HG02973 (cell line): ENCODE data around the gene KRTAP5-6.

Experiments
- ATAC-seq: cut with Tn5 transposase; IDR thresholded peaks from one replicate; pipeline ENCODE4 v1.9.1; 2021; ENCODE audit warnings: moderate library complexity; ENCODE audit not compliant: unreplicated experiment

The KRTAP5-6 gene

GRCh38 chr11:1746511-1746931 lies 49.5 kb downstream of the KRTAP5-6 start:
- no peak for ATAC-seq

GRCh38 chr11:1746956-1747752 lies 50.2 kb downstream of the KRTAP5-6 start:
- no peak for ATAC-seq
